Tibial artery (tissue), 4 donors: ENCODE results near the gene RTN4IP1.

ENCODE experiments used
- DNase-seq, 2 donors: peaks; one replicate each; pipeline ENCODE4 v3.0.0-alpha.2; 2019
- H3K27ac ChIP-seq, 2 donors: fragments of 200-600 bp; sonication (generic) in 1 of 2; 1 replicate in 1 of 2; 2 replicates in 1 of 2; pipeline ENCODE4 v1.5.1; 2018 to 2019; ENCODE audit warnings: mild to moderate bottlenecking in 1 of 2
- H3K27me3 ChIP-seq, 2 donors: fragments of 200-600 bp; sonication (generic) in 1 of 2; one replicate each; pipeline versions ENCODE4 v1.5.1 to v1.6.0; 2016 to 2019
- H3K36me3 ChIP-seq, 3 donors: fragments of 200-600 bp; sonication (generic) in 2 of 3; one replicate each; pipeline ENCODE4 v1.5.1; 2016 to 2019; ENCODE audit warnings: mild to moderate bottlenecking in 2 of 3
- H3K4me1 ChIP-seq, 4 donors: fragments of 200-600 bp; sonication (generic) in 2 of 4; 1 replicate in 3 of 4; 2 replicates in 1 of 4; pipeline ENCODE4 v1.5.1; 2016 to 2019
- H3K4me3 ChIP-seq, 2 donors: fragments of 200-600 bp; sonication (generic) in 1 of 2; 1 replicate in 1 of 2; 2 replicates in 1 of 2; pipeline ENCODE4 v1.5.1; 2018 to 2019; ENCODE audit warnings: mild to moderate bottlenecking in 2 of 2
- H3K9me3 ChIP-seq, 3 donors: fragments of 200-600 bp; sonication (generic) in 1 of 3; one replicate each; pipeline ENCODE4 v1.5.1; 2016 to 2019
- CTCF ChIP-seq, 2 experiments: fragments of 200-600 bp in 1 of 2; fragments of 450-650 bp in 1 of 2; IDR thresholded peaks; one replicate each; pipeline ENCODE4 v1.5.1; 2017 to 2019; ENCODE audit warnings: antibody characterized with exemption in 2 of 2, mild to moderate bottlenecking in 1 of 2, moderate library complexity in 1 of 2
- intact Hi-C: fragments of 100-400 bp; cut with DNase I; formaldehyde crosslinking; loops from one replicate; pipeline ENCODE4 v1.15.0; 2023; ENCODE audit warnings: low total_unique reads

RTN4IP1 gene

GRCh38 chr6:106614166-106614565 is 15.1 kb downstream of the RTN4IP1 start:
- Histone ChIP-seq H3K4me3 (no peak overlapping the region), H3K9me3 (no peaks in the 10 kb centered on the region), H3K4me1 (no peaks in the 10 kb centered on the region), H3K27ac (no peak overlapping the region), H3K27me3 (no peaks in the 10 kb centered on the region), H3K36me3 (peaks cover 0 to 12% (median 7%) of the 10 kb centered on the region in 3 donors)
- TF ChIP-seq CTCF (IDR thresholded peaks at IDR 0.05) = no peak
- intact Hi-C loops = loop anchor here (5.0 kb wide), 1 partner anchor 363 kb away; no protein-coding TSS in a partner anchor
- DNase-seq = no peak

- Histone ChIP-seq H3K9me3 (no peaks in the 10 kb centered on the region), H3K27ac (no peak overlapping the region), H3K4me1 (no peaks in the 10 kb centered on the region), H3K4me3 (no peak overlapping the region), H3K27me3 (no peaks in the 10 kb centered on the region), H3K36me3 (peaks cover 0 to 7% (median 7%) of the 10 kb centered on the region in 3 donors)
- intact Hi-C loops = loop anchor here (5.0 kb wide), 1 partner anchor 364 kb away; no protein-coding TSS in a partner anchor
- no peak for TF ChIP-seq CTCF (IDR thresholded peaks at IDR 0.05)
- no peak for DNase-seq
These were observed 15.7 kb downstream of the RTN4IP1 start for GRCh38 chr6:106613590-106613989.

- Histone ChIP-seq H3K4me3 (no peak overlapping the region), H3K36me3 (peaks cover 0 to 7% (median 4%) of the 10 kb centered on the region in 3 donors), H3K4me1 (no peaks in the 10 kb centered on the region), H3K27me3 (no peaks in the 10 kb centered on the region), H3K27ac (no peak overlapping the region), H3K9me3 (no peaks in the 10 kb centered on the region)
- intact Hi-C loops = loop anchor here (5.0 kb wide), 1 partner anchor 364 kb away; no protein-coding TSS in a partner anchor
- TF ChIP-seq CTCF (IDR thresholded peaks at IDR 0.05) = no peak
- DNase-seq = no peak
These were observed 16.5 kb downstream of the RTN4IP1 start for GRCh38 chr6:106612671-106613416.

- H3K4me3 ChIP-seq = no peak overlapping the region
- H3K27ac ChIP-seq = no peak overlapping the region
- no peak for DNase-seq
- no peaks in the 10 kb centered on the region for H3K9me3 ChIP-seq
- intact Hi-C loops = loop anchor here (5.0 kb wide), 1 partner anchor 366 kb away; no protein-coding TSS in a partner anchor
- TF ChIP-seq CTCF (IDR thresholded peaks at IDR 0.05) = no peak
- no peaks in the 10 kb centered on the region for H3K4me1 ChIP-seq
- no peaks in the 10 kb centered on the region for H3K27me3 ChIP-seq
- H3K36me3 ChIP-seq = peaks cover 0 to 4% (median under 1%) of the 10 kb centered on the region in 3 donors
These were observed 18.3 kb downstream of the RTN4IP1 start for GRCh38 chr6:106611030-106611429.

- no peak for TF ChIP-seq CTCF (IDR thresholded peaks at IDR 0.05)
- no peak overlapping the region for H3K4me3 ChIP-seq
- DNase-seq = no peak
- H3K36me3 ChIP-seq = no peaks in the 10 kb centered on the region
- H3K27me3 ChIP-seq = no peaks in the 10 kb centered on the region
- H3K27ac ChIP-seq = no peak overlapping the region
- intact Hi-C loops = loop anchor here (5.0 kb wide), 1 partner anchor 368 kb away; no protein-coding TSS in a partner anchor
- H3K9me3 ChIP-seq = no peaks in the 10 kb centered on the region
- H3K4me1 ChIP-seq = no peaks in the 10 kb centered on the region
These were observed 19.6 kb downstream of the RTN4IP1 start for GRCh38 chr6:106609699-106610098.
